Stomach (tissue), 9 donors: Measurements from ENCODE around the gene LYPD6. TPM values are rescaled to one million over a fixed set of nuclear protein-coding genes. Genes with fewer than 3 reads are reported as not detected.

ENCODE experiments used
- DNase-seq, 2 donors: peaks; one replicate each; pipeline versions ENCODE4 v3.0.0 to v3.0.0-alpha.2; 2013 to 2019
- H3K27ac ChIP-seq, 5 donors: fragments of 200-600 bp in 4 of 5; sonication (generic) in 4 of 5; one replicate each; pipeline ENCODE4 v1.5.1; 2013 to 2019; ENCODE audit warnings: mild to moderate bottlenecking in 1 of 5, moderate library complexity in 1 of 5
- H3K27me3 ChIP-seq, 3 donors: fragments of 200-600 bp; sonication (generic); one replicate each; pipeline ENCODE4 v1.5.1; 2017 to 2019; ENCODE audit warnings: mixed run types in 1 of 3
- H3K36me3 ChIP-seq, 4 donors: fragments of 200-600 bp; sonication (generic); 1 replicate in 3 of 4; 2 replicates in 1 of 4; pipeline ENCODE4 v1.5.1; 2016 to 2019
- H3K4me1 ChIP-seq, 4 donors: fragments of 200-600 bp; sonication (generic); one replicate each; pipeline ENCODE4 v1.5.1; 2016 to 2019
- H3K4me3 ChIP-seq, 4 donors: fragments of 200-600 bp; sonication (generic) in 3 of 4; one replicate each; pipeline ENCODE4 v1.5.1; 2016 to 2019; ENCODE audit warnings: mild to moderate bottlenecking in 1 of 4
- H3K9me3 ChIP-seq, 4 donors: fragments of 200-600 bp; sonication (generic); one replicate each; pipeline ENCODE4 v1.5.1; 2016 to 2019
- CTCF ChIP-seq, 7 experiments: fragments of 450-650 bp in 4 of 7; fragments of 200-600 bp in 3 of 7; sonication (generic) in 3 of 7; IDR thresholded peaks; one replicate each; pipeline ENCODE4 v1.5.1; 2016 to 2019; ENCODE audit warnings: antibody characterized with exemption in 7 of 7, control low read depth in 2 of 7, mild to moderate bottlenecking in 1 of 7
- EP300 ChIP-seq: sonication (generic); formaldehyde crosslinking; IDR thresholded peaks from one replicate; pipeline ENCODE4 v1.6.1; 2017; ENCODE audit warnings: antibody characterized with exemption
- POLR2A ChIP-seq, 4 donors: fragments of 450-650 bp; IDR thresholded peaks; one replicate each; pipeline ENCODE4 v1.6.1; 2016; ENCODE audit warnings: antibody characterized with exemption in 4 of 4, control low read depth in 2 of 4, mild to moderate bottlenecking in 1 of 4, moderate library complexity in 1 of 4
- POLR2AphosphoS5 ChIP-seq, 3 donors: sonication (generic); formaldehyde crosslinking; IDR thresholded peaks; one replicate each; pipeline ENCODE4 v1.6.1; 2016; ENCODE audit warnings: antibody characterized with exemption in 3 of 3
- WGBS, 5 donors: extraction: QIAGEN DNeasy Blood & Tissue Kit in 3 of 5; methylation state at CpG; one replicate each; pipeline versions ENCODE4 v1.1.5 to v1.1.7; 2013 to 2018; 5-methylcytosine and 5-hydroxymethylcytosine counted together
- intact Hi-C: fragments of 100-400 bp; cut with DNase I; formaldehyde crosslinking; loops from one replicate; pipeline ENCODE4 v1.15.1; 2023; ENCODE audit warnings: low total_unique reads
- polyA plus RNA-seq, 3 donors: library from polyadenylated mRNA; stranded (reverse); fragments of 200-250 nt; gene quantifications; one replicate each; pipeline ENCODE4 v1.2.3, GENCODE V29; 2013
- total RNA-seq, 5 donors: library from RNA; depleted of rRNA; stranded (reverse); fragments of >200 nt; gene quantifications; one replicate each; pipeline versions ENCODE4 v1.1.0 to v1.2.3, GENCODE V29; 2014 to 2016
- donor health status: healthy with polysubstance abuse.
- donor health status: Bipolar disorder and iron deficiency.
- donor health status: healthy.

LYPD6 gene
- total and polyA plus RNA-seq, 8 donors, result 0.45 to 9.7 (median 2.6) TPM; not detected in 2

GRCh38 chr2:149483004-149483605 is 152.7 kb downstream of the LYPD6 start:
- intact Hi-C loops, result no loop called here

GRCh38 chr2:149486664-149487063 is 156.3 kb downstream of the LYPD6 start:
- H3K27ac ChIP-seq, result no peak overlapping the region
- no peak for TF ChIP-seq EP300
- no peak for TF ChIP-seq CTCF (IDR thresholded peaks at IDR 0.05)
- no peak for TF ChIP-seq POLR2A (IDR thresholded peaks at IDR 0.05)
- TF ChIP-seq POLR2AphosphoS5 (IDR thresholded peaks at IDR 0.05), result no peak
- peaks cover 0 to 4% (median 0%) of the 10 kb centered on the region in 3 donors for H3K27me3 ChIP-seq
- DNase-seq, result no peak
- H3K9me3 ChIP-seq, result no peaks in the 10 kb centered on the region
- H3K4me3 ChIP-seq, result no peak overlapping the region
- WGBS, 5 donors, result 88 to 97% (median 89%) methylated on average over 3 of the region's 3 CpGs
- H3K36me3 ChIP-seq, result no peaks in the 10 kb centered on the region
- intact Hi-C loops, result no loop called here
- peaks cover 0 to 8% (median 3%) of the 10 kb centered on the region in 4 donors for H3K4me1 ChIP-seq

More at GRCh38 chr2:149483004-149483605, 152.7 kb downstream of the LYPD6 start:
- 71 to 81% (median 76%) methylated on average over 4 of the region's 4 CpGs for WGBS, 5 donors
- Histone ChIP-seq H3K36me3 (no peaks in the 10 kb centered on the region), H3K4me3 (no peak overlapping the region), H3K27me3 (no peaks in the 10 kb centered on the region), H3K4me1 (no peaks in the 10 kb centered on the region), H3K27ac (no peak overlapping the region), H3K9me3 (no peaks in the 10 kb centered on the region)
- no peak for TF ChIP-seq EP300
- TF ChIP-seq POLR2AphosphoS5 (IDR thresholded peaks at IDR 0.05), result no peak
- TF ChIP-seq CTCF (IDR thresholded peaks at IDR 0.05), result no peak
- no peak for TF ChIP-seq POLR2A (IDR thresholded peaks at IDR 0.05)
- DNase-seq, result no peak

GRCh38 chr2:149487189-149487588 is 156.8 kb downstream of the LYPD6 start:
- TF ChIP-seq EP300 (no peak), POLR2AphosphoS5 (IDR thresholded peaks at IDR 0.05) (no peak), POLR2A (IDR thresholded peaks at IDR 0.05) (no peak), CTCF (IDR thresholded peaks at IDR 0.05) (no peak)
- 60 to 75% (median 65%) methylated on average over 1 of the region's 1 CpG for WGBS, 5 donors
- intact Hi-C loops, result no loop called here
- no peak overlapping the region for H3K4me3 ChIP-seq
- H3K27ac ChIP-seq, result no peak overlapping the region
- no peak for DNase-seq
- H3K36me3 ChIP-seq, result no peaks in the 10 kb centered on the region
- H3K9me3 ChIP-seq, result no peaks in the 10 kb centered on the region
- H3K27me3 ChIP-seq, result peaks cover 0 to 4% (median 0%) of the 10 kb centered on the region in 3 donors
- peaks cover 0 to 8% (median 3%) of the 10 kb centered on the region in 4 donors for H3K4me1 ChIP-seq

GRCh38 chr2:149488706-149489440 is 158.5 kb downstream of the LYPD6 start:
- no peak for TF ChIP-seq EP300
- TF ChIP-seq POLR2AphosphoS5 (IDR thresholded peaks at IDR 0.05), result no peak
- no peak for TF ChIP-seq CTCF (IDR thresholded peaks at IDR 0.05)
- TF ChIP-seq POLR2A (IDR thresholded peaks at IDR 0.05), result no peak
- 27 to 46% (median 44%) methylated on average over 10 of the region's 10 CpGs for WGBS, 5 donors
- peaks cover 0 to 8% (median 3%) of the 10 kb centered on the region in 4 donors for H3K4me1 ChIP-seq

More at GRCh38 chr2:149488706-149489440, 158.5 kb downstream of the LYPD6 start:
- Histone ChIP-seq H3K27ac (no peak overlapping the region), H3K9me3 (no peaks in the 10 kb centered on the region), H3K4me3 (no peak overlapping the region), H3K36me3 (no peaks in the 10 kb centered on the region), H3K27me3 (peaks cover 0 to 4% (median 0%) of the 10 kb centered on the region in 3 donors)
- DNase-seq, result no peak
- intact Hi-C loops, result no loop called here
